Neural cell (in vitro differentiated cells): Measurements from ENCODE around the gene CARS2.

Experiments used
- CTCF ChIP-seq: fragments of 450-650 bp; IDR thresholded peaks from 2 replicates; pipeline ENCODE4 v1.5.1; 2014; ENCODE audit warnings: antibody characterized with exemption, mild to moderate bottlenecking, moderate library complexity; ENCODE audit not compliant: poor library complexity, severe bottlenecking
- TAF1 ChIP-seq: IDR thresholded peaks from 2 replicates; pipeline ENCODE4 v1.6.1; 2012; ENCODE audit warnings: low read depth

GRCh38 chr13:110620596-110620995 lies 85.3 kb downstream of the CARS2 start:
- TF ChIP-seq CTCF (no peak), TAF1 (no peak)
